ENCODE measurements around the gene PELI2.

Gene PELI2

GRCh38 chr14:56137849-56138248 lies 19.6 kb downstream of the PELI2 start:
- Histone ChIP-seq H3K4me3 (ENCODE audit: low read length) (no peak overlapping the region), H3K9me3 (replicated peaks; ENCODE audit: insufficient read depth, low read length) (no peaks in the 10 kb centered on the region), H3K27ac (ENCODE audit: low read length) (no peak overlapping the region), H3K27me3 (replicated peaks; ENCODE audit: insufficient read depth, low read length) (no peaks in the 10 kb centered on the region), H3K9ac (ENCODE audit: low read length) (no peak overlapping the region), H3K36me3 (replicated peaks; ENCODE audit: insufficient read depth, low read length) (no peaks in the 10 kb centered on the region), H3K79me2 (ENCODE audit: low read length) (no peaks in the 10 kb centered on the region), H3F3A (ENCODE audit: insufficient read depth, low read length) (no peaks in the 10 kb centered on the region), H3K9me2 (replicated peaks; ENCODE audit: insufficient read depth, low read length) (no peaks in the 10 kb centered on the region), H2AFZ (ENCODE audit: low read length) (no peak overlapping the region), H3K4me1 (ENCODE audit: low read length) (no peaks in the 10 kb centered on the region), H4K20me1 (ENCODE audit: insufficient read depth, low read length) (no peaks in the 10 kb centered on the region), H3K4me2 (ENCODE audit: low read depth, low read length) (no peak overlapping the region)
- no peak for DNase-seq
- no peak for TF ChIP-seq EZH2 (optimal IDR thresholded peaks at IDR 0.05; ENCODE audit: low read depth, low read length)
- no peak for TF ChIP-seq EZH2phosphoT487 (IDR thresholded peaks at IDR 0.05; ENCODE audit: low read length)
- TF ChIP-seq CTCF (IDR thresholded peaks at IDR 0.05; ENCODE audit: low read length), result no peak

GRCh38 chr14:56138928-56139327 lies 20.7 kb downstream of the PELI2 start:
- no peak overlapping the region for H3K4me2 ChIP-seq (ENCODE audit: low read depth, low read length)
- no peak overlapping the region for H3K4me3 ChIP-seq (ENCODE audit: low read length)
- no peaks in the 10 kb centered on the region for H3K9me3 ChIP-seq (replicated peaks; ENCODE audit: insufficient read depth, low read length)
- no peaks in the 10 kb centered on the region for H3F3A ChIP-seq (ENCODE audit: insufficient read depth, low read length)
- no peaks in the 10 kb centered on the region for H3K9me2 ChIP-seq (replicated peaks; ENCODE audit: insufficient read depth, low read length)
- H3K9ac ChIP-seq (ENCODE audit: low read length), result no peak overlapping the region
- no peaks in the 10 kb centered on the region for H3K27me3 ChIP-seq (replicated peaks; ENCODE audit: insufficient read depth, low read length)
- H4K20me1 ChIP-seq (ENCODE audit: insufficient read depth, low read length), result no peaks in the 10 kb centered on the region
- no peak for TF ChIP-seq CTCF (IDR thresholded peaks at IDR 0.05; ENCODE audit: low read length)
- TF ChIP-seq EZH2phosphoT487 (IDR thresholded peaks at IDR 0.05; ENCODE audit: low read length), result no peak
- no peak for TF ChIP-seq EZH2 (optimal IDR thresholded peaks at IDR 0.05; ENCODE audit: low read depth, low read length)
- H3K4me1 ChIP-seq (ENCODE audit: low read length), result no peaks in the 10 kb centered on the region
- no peak overlapping the region for H2AFZ ChIP-seq (ENCODE audit: low read length)
- no peak overlapping the region for H3K27ac ChIP-seq (ENCODE audit: low read length)
- H3K36me3 ChIP-seq (replicated peaks; ENCODE audit: insufficient read depth, low read length), result no peaks in the 10 kb centered on the region
- H3K79me2 ChIP-seq (ENCODE audit: low read length), result no peaks in the 10 kb centered on the region
- no peak for DNase-seq

GRCh38 chr14:56142314-56142713 lies 24.1 kb downstream of the PELI2 start:
- no peaks in the 10 kb centered on the region for H3K4me1 ChIP-seq (ENCODE audit: low read length)
- H2AFZ ChIP-seq (ENCODE audit: low read length), result no peak overlapping the region
- no peak for DNase-seq
- H3K27me3 ChIP-seq (replicated peaks; ENCODE audit: insufficient read depth, low read length), result no peaks in the 10 kb centered on the region
- H3K79me2 ChIP-seq (ENCODE audit: low read length), result no peaks in the 10 kb centered on the region
- no peaks in the 10 kb centered on the region for H3K9me3 ChIP-seq (replicated peaks; ENCODE audit: insufficient read depth, low read length)
- no peaks in the 10 kb centered on the region for H3K9me2 ChIP-seq (replicated peaks; ENCODE audit: insufficient read depth, low read length)
- no peak overlapping the region for H3K4me2 ChIP-seq (ENCODE audit: low read depth, low read length)
- no peak overlapping the region for H3K9ac ChIP-seq (ENCODE audit: low read length)
- no peaks in the 10 kb centered on the region for H3F3A ChIP-seq (ENCODE audit: insufficient read depth, low read length)
- H3K4me3 ChIP-seq (ENCODE audit: low read length), result no peak overlapping the region
- no peak for TF ChIP-seq EZH2 (optimal IDR thresholded peaks at IDR 0.05; ENCODE audit: low read depth, low read length)
- no peak for TF ChIP-seq EZH2phosphoT487 (IDR thresholded peaks at IDR 0.05; ENCODE audit: low read length)
- no peak for TF ChIP-seq CTCF (IDR thresholded peaks at IDR 0.05; ENCODE audit: low read length)
- H3K27ac ChIP-seq (ENCODE audit: low read length), result no peak overlapping the region
- no peaks in the 10 kb centered on the region for H4K20me1 ChIP-seq (ENCODE audit: insufficient read depth, low read length)
- no peaks in the 10 kb centered on the region for H3K36me3 ChIP-seq (replicated peaks; ENCODE audit: insufficient read depth, low read length)
